Gastrocnemius medialis (tissue), 4 donors: ENCODE results near the gene C1QTNF9.

Source experiments
- CTCF ChIP-seq, 5 experiments: fragments of 450-650 bp in 3 of 5; fragments of 200-600 bp in 2 of 5; sonication (generic) in 2 of 5; IDR thresholded peaks in 4 of 5; conservative IDR thresholded peaks in 1 of 5; 1 replicate in 4 of 5; 2 replicates in 1 of 5; pipeline ENCODE4 v1.5.1; 2016 to 2019; ENCODE audit warnings: antibody characterized with exemption in 5 of 5, mild to moderate bottlenecking in 3 of 5, moderate library complexity in 3 of 5
- POLR2A ChIP-seq, 2 donors: fragments of 450-650 bp; IDR thresholded peaks; one replicate each; pipeline ENCODE4 v1.6.1; 2017; ENCODE audit warnings: antibody characterized with exemption in 2 of 2, mild to moderate bottlenecking in 2 of 2, moderate library complexity in 2 of 2

GRCh38 chr13:24339937-24340607 lies 30.7 kb downstream of the C1QTNF9 start:
- TF ChIP-seq CTCF (IDR thresholded peaks at IDR 0.05 in 4 of 5, conservative IDR thresholded peaks at IDR 0.05 in 1 of 5): no peak
- TF ChIP-seq POLR2A (IDR thresholded peaks at IDR 0.05): no peak
